Measurements from ENCODE around the gene CST4.

The CST4 gene

GRCh38 chr20:23667666-23668065, 21.2 kb downstream of the CST4 start (continued):
- no peak for TF ChIP-seq HIC1 (tag by site-specific recombination; IDR thresholded peaks at IDR 0.05)

- no peaks in the 10 kb centered on the region for H3K9me3 ChIP-seq (ENCODE audit: control insufficient read depth, insufficient read depth, low read depth, low read length)
- TF ChIP-seq GFI1B (tag by site-specific recombination; IDR thresholded peaks at IDR 0.05) (no peak), ZNF132 (tag by site-specific recombination; IDR thresholded peaks at IDR 0.05; ENCODE audit: borderline replicate concordance) (no peak), ZBTB48 (tag by site-specific recombination; IDR thresholded peaks at IDR 0.05) (no peak), ZNF274 (IDR thresholded peaks at IDR 0.05; ENCODE audit: low read length) (no peak), ZNF274 (tag by site-specific recombination; IDR thresholded peaks at IDR 0.05; ENCODE audit: borderline replicate concordance) (no peak), ZBTB20 (tag by site-specific recombination; IDR thresholded peaks at IDR 0.05) (no peak), TSHZ1 (tag by site-specific recombination; IDR thresholded peaks at IDR 0.05; ENCODE audit: borderline replicate concordance) (no peak), SP3 (tag by site-specific recombination; IDR thresholded peaks at IDR 0.05) (no peak), ZNF518A (tag by site-specific recombination; conservative IDR thresholded peaks at IDR 0.05; ENCODE audit: low read depth) (no peak), ZNF324 (tag by site-specific recombination; IDR thresholded peaks at IDR 0.05) (no peak), ZNF596 (tag by site-specific recombination; IDR thresholded peaks at IDR 0.05) (no peak), ZNF121 (tag by site-specific recombination; IDR thresholded peaks at IDR 0.05) (no peak), ZBTB21 (tag by site-specific recombination; IDR thresholded peaks at IDR 0.05) (no peak), ZNF302 (tag by site-specific recombination; IDR thresholded peaks at IDR 0.05; ENCODE audit: low read depth) (no peak), ZNF449 (tag by site-specific recombination; IDR thresholded peaks at IDR 0.05) (no peak), PRDM6 (tag by site-specific recombination; IDR thresholded peaks at IDR 0.05) (no peak)
- CTCF ChIA-PET = interaction anchor here (0.6 to 1.4 kb wide), 3 partner anchors 10 to 60 kb away, joined by 3 to 4 read pairs (median 3); no protein-coding TSS in a partner anchor
Observed at GRCh38 chr20:23666698-23667097, 22.1 kb downstream of the CST4 start.

More at GRCh38 chr20:23666698-23667097, 22.1 kb downstream of the CST4 start:
- POLR2A ChIA-PET = no interaction called here
- H3K27ac ChIP-seq (ENCODE audit: extremely low read depth, low read depth, low read length) = no peak overlapping the region
- H3K4me1 ChIP-seq (ENCODE audit: control insufficient read depth, insufficient read depth, low read length) = no peaks in the 10 kb centered on the region
- H3K4me3 ChIP-seq (ENCODE audit: low read depth, low read length) = no peak overlapping the region
- no peaks in the 10 kb centered on the region for H3K36me3 ChIP-seq (ENCODE audit: control insufficient read depth in 2 of 2, insufficient read depth in 1 of 2, low read length in 2 of 2)

All from HEK293 (cell line).